Cardiac muscle cell (in vitro differentiated cells and primary cell): ENCODE results near the gene ACAP2. TPM values are rescaled to one million over a fixed set of nuclear protein-coding genes. Genes with fewer than 3 reads are reported as not detected.

ENCODE experiments used
- DNase-seq, 2 donors: peaks; one replicate each; pipeline versions ENCODE4 v3.0.0 to v3.0.0-alpha.2; 2010 to 2017; ENCODE audit warnings: low read depth in 1 of 2, low spot score in 1 of 2
- H3K27ac ChIP-seq: fragments of 200-600 bp; sonication (generic); 2 replicates; pipeline ENCODE4 v1.5.1; 2016
- H3K27me3 ChIP-seq: fragments of 200-600 bp; sonication (generic); 2 replicates; pipeline ENCODE4 v1.6.0; 2016; ENCODE audit warnings: control low read depth
- H3K36me3 ChIP-seq: fragments of 200-600 bp; sonication (generic); 2 replicates; pipeline ENCODE4 v1.5.1; 2016; ENCODE audit warnings: control low read depth
- H3K4me1 ChIP-seq: fragments of 200-600 bp; sonication (generic); 2 replicates; pipeline ENCODE4 v1.8.1; 2017; ENCODE audit warnings: low read depth, mild to moderate bottlenecking, mixed run types
- H3K4me3 ChIP-seq: fragments of 200-600 bp; sonication (generic); 2 replicates; pipeline ENCODE4 v1.5.1; 2016; ENCODE audit warnings: mild to moderate bottlenecking
- H3K9me3 ChIP-seq: fragments of 200-600 bp; sonication (generic); 2 replicates; pipeline ENCODE4 v1.5.1; 2017; ENCODE audit warnings: low read depth, mild to moderate bottlenecking, control low read depth
- CTCF ChIP-seq: IDR thresholded peaks from 2 replicates; pipeline ENCODE4 v1.5.1; 2012; ENCODE audit warnings: low read depth, mild to moderate bottlenecking, low read length
- polyA plus RNA-seq: library from polyadenylated mRNA; unstranded; fragments of >200 nt; fragmentation: Nextera tagmentation; extraction: Ambion mirVana; gene quantifications from 2 replicates; pipeline ENCODE4 v1.2.1, GENCODE V29; 2016
- total RNA-seq: library from RNA; depleted of rRNA; stranded (reverse); fragments of >200 nt; gene quantifications from 2 replicates; pipeline ENCODE4 v1.2.3, GENCODE V29; 2016

Gene ACAP2
- total and polyA plus RNA-seq, 2 experiments from 2014 or later, result 36.2 to 44.4 TPM

GRCh38 chr3:195388380-195388779 lies 54.4 kb downstream of the ACAP2 start:
- Histone ChIP-seq H3K27ac (no peak overlapping the region), H3K4me1 (peaks cover 8% of the 10 kb centered on the region), H3K4me3 (no peak overlapping the region), H3K9me3 (no peaks in the 10 kb centered on the region), H3K27me3 (no peaks in the 10 kb centered on the region), H3K36me3 (no peaks in the 10 kb centered on the region)
- DNase-seq, result no peak
- TF ChIP-seq CTCF, result no peak

GRCh38 chr3:195386739-195387138 lies 56.1 kb downstream of the ACAP2 start:
- no peaks in the 10 kb centered on the region for H3K36me3 ChIP-seq
- H3K4me1 ChIP-seq, result peaks cover 8% of the 10 kb centered on the region
- H3K27ac ChIP-seq, result no peak overlapping the region

GRCh38 chr3:195385526-195385925 lies 57.3 kb downstream of the ACAP2 start:
- Histone ChIP-seq H3K9me3 (no peaks in the 10 kb centered on the region), H3K4me1 (peaks cover 8% of the 10 kb centered on the region), H3K4me3 (no peak overlapping the region), H3K36me3 (no peaks in the 10 kb centered on the region), H3K27me3 (no peaks in the 10 kb centered on the region), H3K27ac (peak overlapping the region; percentile 55)
- DNase-seq, result peak; percentile 38 to 61
- TF ChIP-seq CTCF, result no peak

More at GRCh38 chr3:195386739-195387138, 56.1 kb downstream of the ACAP2 start:
- no peak for TF ChIP-seq CTCF
- Histone ChIP-seq H3K27me3 (no peaks in the 10 kb centered on the region), H3K9me3 (no peaks in the 10 kb centered on the region), H3K4me3 (no peak overlapping the region)
- no peak for DNase-seq

DNA sequence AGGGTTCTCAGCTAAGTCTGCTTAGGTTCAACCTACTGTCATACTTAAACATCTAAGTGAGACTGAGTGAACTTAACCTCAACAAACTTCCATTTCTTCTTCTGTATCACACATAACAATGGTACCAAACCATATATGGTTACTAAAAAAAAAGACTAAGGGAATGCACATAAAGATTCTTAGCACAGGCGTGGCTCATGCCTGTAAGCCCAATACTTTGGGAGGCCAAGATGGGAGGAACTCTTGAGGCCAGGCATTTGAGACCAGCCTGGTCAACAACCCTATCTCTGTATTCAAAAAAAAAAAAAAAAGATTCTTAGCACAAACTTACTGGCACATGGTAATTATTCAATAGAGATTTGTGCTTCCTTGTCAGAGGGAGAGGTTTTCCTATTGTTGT lies 57.9 kb downstream of the ACAP2 start:
- TF ChIP-seq CTCF, result no peak
- Histone ChIP-seq H3K9me3 (no peaks in the 10 kb centered on the region), H3K4me1 (peaks cover 8% of the 10 kb centered on the region), H3K4me3 (no peak overlapping the region), H3K27ac (peak overlapping the region; percentile 55), H3K36me3 (no peaks in the 10 kb centered on the region), H3K27me3 (no peaks in the 10 kb centered on the region)
- no peak for DNase-seq

DNA sequence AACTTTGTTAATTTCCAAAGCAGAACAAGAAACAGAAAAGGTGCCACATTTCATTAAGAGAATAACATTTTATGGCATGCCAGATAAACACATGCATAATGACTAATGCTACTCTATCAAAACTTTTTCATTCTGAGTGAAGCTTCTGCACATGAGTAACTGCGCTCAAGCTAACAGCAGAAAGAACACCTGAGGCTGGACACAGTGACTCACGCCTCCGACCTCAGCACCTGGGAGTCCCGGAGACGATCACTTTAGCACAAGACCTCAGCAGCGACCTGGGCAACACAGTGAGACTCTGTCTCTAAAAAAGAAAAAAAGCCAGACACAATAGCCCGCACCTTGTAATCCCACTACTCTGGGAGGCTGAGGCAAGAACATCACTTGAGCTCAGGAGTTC lies 70.6 kb downstream of the ACAP2 start:
- H3K4me1 ChIP-seq, result no peaks in the 10 kb centered on the region
- no peak for TF ChIP-seq CTCF
- no peak overlapping the region for H3K4me3 ChIP-seq

More for the DNA sequence above, 70.6 kb downstream of the ACAP2 start:
- H3K27me3 ChIP-seq, result no peaks in the 10 kb centered on the region
- no peaks in the 10 kb centered on the region for H3K9me3 ChIP-seq
- no peaks in the 10 kb centered on the region for H3K36me3 ChIP-seq
- DNase-seq, result no peak
- H3K27ac ChIP-seq, result no peak overlapping the region
